Astrocyte of the cerebellum (primary cell): ENCODE results near the gene RBM44.
A peak's percentile ranks its signal among the peaks of the same experiment; 100 is the strongest.

Experiments
- DNase-seq: peaks from one replicate; pipeline ENCODE4 v3.0.0-alpha.2; 2011; ENCODE audit warnings: low read depth
- H3K4me3 ChIP-seq: 2 replicates; pipeline ENCODE4 v1.5.1; 2011; ENCODE audit warnings: mild to moderate bottlenecking, low read depth, low read length, moderate library complexity
- in situ Hi-C: cut with HindIII; loops from 2 replicates; pipeline ENCODE4 v1.10.0; 2017; ENCODE audit warnings: low sequenced_read_pairs
- TF ChIP-seq, protein P1 (sequence below): IDR thresholded peaks from 2 replicates; pipeline ENCODE4 v1.5.1; 2012; ENCODE audit warnings: low read length, low read depth, moderate library complexity, mild to moderate bottlenecking; ENCODE audit errors: missing control alignments

The RBM44 gene

DNA sequence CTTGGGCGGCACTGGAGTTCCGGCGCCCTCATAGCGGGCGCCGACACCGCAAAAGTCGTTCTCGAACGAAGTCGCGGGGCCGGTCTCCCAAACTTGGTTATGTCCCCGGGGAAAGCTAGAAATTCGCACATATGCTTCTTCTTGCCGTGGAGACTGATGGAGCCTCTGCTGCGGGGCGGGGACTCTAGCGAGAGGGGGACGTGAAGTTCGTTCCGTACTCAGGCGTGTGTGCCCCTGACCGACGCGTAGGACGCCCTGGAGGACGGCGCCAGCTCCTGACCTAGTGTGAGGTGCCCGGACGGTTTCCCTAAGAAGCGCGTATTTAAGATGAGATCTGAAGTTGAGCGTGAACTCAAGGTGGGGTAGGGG is 465 bp downstream of the RBM44 start:
- H3K4me3 ChIP-seq, result no peak overlapping the region
- no peak for DNase-seq
- TF ChIP-seq, protein P1, sequence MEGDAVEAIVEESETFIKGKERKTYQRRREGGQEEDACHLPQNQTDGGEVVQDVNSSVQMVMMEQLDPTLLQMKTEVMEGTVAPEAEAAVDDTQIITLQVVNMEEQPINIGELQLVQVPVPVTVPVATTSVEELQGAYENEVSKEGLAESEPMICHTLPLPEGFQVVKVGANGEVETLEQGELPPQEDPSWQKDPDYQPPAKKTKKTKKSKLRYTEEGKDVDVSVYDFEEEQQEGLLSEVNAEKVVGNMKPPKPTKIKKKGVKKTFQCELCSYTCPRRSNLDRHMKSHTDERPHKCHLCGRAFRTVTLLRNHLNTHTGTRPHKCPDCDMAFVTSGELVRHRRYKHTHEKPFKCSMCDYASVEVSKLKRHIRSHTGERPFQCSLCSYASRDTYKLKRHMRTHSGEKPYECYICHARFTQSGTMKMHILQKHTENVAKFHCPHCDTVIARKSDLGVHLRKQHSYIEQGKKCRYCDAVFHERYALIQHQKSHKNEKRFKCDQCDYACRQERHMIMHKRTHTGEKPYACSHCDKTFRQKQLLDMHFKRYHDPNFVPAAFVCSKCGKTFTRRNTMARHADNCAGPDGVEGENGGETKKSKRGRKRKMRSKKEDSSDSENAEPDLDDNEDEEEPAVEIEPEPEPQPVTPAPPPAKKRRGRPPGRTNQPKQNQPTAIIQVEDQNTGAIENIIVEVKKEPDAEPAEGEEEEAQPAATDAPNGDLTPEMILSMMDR, result no peak
- in situ Hi-C loops, result no loop called here

DNA sequence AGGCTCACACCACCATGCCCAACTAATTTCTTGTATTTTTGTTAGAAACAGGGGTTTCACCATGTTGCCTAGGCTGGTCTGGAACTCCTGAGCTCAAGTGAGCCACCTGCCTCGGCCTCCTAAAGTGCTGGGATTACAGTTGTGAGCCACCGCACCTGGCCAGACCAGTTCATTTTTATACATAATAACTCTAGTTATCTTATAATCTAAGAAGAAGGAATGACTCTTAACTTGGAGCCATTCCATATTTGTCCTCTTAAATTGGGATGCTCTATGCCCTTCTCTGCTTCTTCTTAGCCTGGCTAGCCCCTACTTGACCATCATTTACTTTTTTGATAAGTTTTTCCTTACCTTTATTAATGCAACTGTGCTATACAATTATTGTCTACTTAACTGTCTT is 2.9 kb downstream of the RBM44 start:
- DNase-seq, result no peak
- in situ Hi-C loops, result no loop called here
- TF ChIP-seq, protein P1, result no peak
- no peak overlapping the region for H3K4me3 ChIP-seq

DNA sequence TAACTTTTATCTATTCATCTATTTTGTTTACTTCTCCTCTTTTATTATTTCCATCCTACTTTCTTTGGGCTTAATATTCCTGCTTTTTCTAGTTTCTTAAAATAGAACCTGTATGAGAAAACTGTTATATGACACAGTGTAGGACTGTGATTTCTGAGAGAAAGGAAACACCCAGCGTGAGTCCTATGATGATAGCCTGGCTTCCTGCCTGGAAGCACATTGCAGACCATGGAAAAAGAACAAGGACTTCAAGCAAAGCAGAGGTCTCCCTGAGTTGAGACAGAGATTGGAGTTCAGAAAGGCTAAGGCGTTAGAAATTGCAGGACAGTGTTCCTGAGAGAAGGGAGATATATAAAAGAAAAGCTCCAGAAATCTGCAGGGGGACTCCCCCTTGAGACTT is 7.8 kb downstream of the RBM44 start:
- DNase-seq, result peak; percentile 65
- TF ChIP-seq, protein P1, result no peak
- H3K4me3 ChIP-seq, result no peak overlapping the region
- in situ Hi-C loops, result no loop called here

DNA sequence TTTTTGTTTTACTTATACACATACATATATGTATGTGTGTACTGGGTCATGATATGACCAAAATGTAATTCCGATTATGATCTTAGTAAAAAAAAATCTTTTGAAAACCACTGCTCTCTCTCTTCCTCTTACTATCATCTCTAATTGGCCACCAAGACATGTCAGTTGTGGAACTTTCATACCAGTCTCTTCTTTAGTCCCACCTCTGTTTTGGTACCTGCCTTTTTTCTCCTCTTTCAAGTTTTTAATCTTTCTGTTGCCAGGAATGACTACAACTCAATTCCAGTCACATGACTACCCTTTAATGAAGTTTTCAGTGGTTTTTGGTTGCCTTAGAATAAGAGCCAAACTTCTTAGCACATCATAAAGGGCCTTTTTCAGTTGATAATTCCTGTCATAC is 17.1 kb downstream of the RBM44 start:
- H3K4me3 ChIP-seq, result no peak overlapping the region
- TF ChIP-seq, protein P1, result no peak
- no peak for DNase-seq
- in situ Hi-C loops, result no loop called here

DNA sequence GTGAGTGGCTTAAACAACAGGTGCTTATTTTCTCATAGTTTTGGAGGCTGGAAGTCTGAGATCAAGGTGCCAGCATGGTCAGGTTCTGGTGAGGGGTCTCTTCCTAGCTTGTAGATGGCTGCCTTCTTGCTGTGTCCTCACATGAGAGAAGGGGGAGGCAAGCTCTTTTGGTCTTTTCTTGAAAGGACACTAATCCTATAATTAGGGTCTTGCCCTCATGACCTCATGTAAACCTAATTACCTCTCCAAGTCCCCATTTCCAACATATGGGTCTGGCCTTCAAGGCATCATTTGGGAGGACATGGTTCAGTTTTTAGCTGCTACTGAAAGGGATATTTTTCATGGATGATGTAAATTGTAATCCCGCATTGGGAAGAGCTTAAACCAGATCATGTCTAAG is 18.0 kb downstream of the RBM44 start:
- no peak for DNase-seq
- H3K4me3 ChIP-seq, result no peak overlapping the region
- in situ Hi-C loops, result no loop called here
- TF ChIP-seq, protein P1, result no peak

DNA sequence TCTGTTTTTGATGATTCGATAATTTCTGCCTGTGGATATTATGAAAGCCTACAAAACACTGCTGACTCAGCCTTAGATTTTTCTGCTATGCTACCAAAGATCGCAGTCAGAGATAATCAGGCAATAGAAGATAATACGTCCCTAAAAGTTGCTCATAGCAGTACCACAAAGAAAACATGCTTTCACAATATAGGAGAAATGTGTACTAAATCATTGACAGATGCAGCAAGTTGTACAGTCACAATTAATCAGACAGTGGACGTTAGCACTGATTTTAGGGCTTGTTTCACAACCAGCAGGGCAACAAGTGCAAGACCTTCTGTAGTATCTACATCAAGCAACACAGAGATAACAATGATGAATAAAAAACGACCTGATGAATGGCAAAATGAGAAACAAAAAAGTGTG is 19.5 kb downstream of the RBM44 start:
- in situ Hi-C loops, result no loop called here
- DNase-seq, result no peak
- TF ChIP-seq, protein P1, result no peak
- no peak overlapping the region for H3K4me3 ChIP-seq

DNA sequence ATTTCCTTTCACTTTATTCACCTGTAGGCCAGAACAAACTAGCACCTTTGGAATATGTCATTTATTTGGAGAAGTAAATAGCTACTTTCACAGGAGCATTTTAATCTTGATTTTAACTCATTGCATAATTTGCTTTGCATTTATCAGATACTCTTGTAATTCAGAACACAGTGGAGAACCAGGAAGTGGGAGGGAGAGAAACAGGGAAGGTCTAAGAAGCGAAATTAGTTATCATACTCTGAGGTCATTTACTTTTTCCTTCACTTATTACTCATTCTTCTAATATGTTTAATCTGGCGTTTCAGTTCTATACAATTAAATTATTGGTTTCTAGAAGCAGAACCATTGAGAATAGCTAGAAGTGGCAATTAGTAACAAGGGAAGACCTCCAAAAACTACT is 20.7 kb downstream of the RBM44 start:
- no peak for DNase-seq
- H3K4me3 ChIP-seq, result no peak overlapping the region
- TF ChIP-seq, protein P1, result no peak
- in situ Hi-C loops, result no loop called here
